Neural cell (in vitro differentiated cells): ENCODE data around the gene PTH. TPM values are rescaled to one million over a fixed set of nuclear protein-coding genes. Genes with fewer than 3 reads are reported as not detected.

ENCODE experiments used
- H2AFZ ChIP-seq: fragments of 200-600, 300-800 bp; sonication (generic), shearing (Covaris generic); 2 replicates; pipeline ENCODE4 v1.6.0; 2014; ENCODE audit warnings: low read depth, mild to moderate bottlenecking, antibody characterized with exemption, low read length, moderate library complexity
- H3F3A ChIP-seq: fragments of 200-600 bp; shearing (Covaris generic); 2 replicates; pipeline ENCODE4 v1.6.1; 2016; ENCODE audit warnings: mild to moderate bottlenecking, moderate library complexity, mixed read lengths, antibody characterized with exemption, low read length; ENCODE audit not compliant: insufficient read depth, poor library complexity, severe bottlenecking
- H3K27ac ChIP-seq: fragments of 200-600, 300-800 bp; sonication (generic), shearing (Covaris generic); 2 replicates; pipeline ENCODE4 v1.5.1; 2014; ENCODE audit warnings: mild to moderate bottlenecking, low read length, moderate library complexity
- H3K27me3 ChIP-seq: fragments of 300-800, 200-600 bp; sonication (generic), shearing (Covaris generic); 2 replicates; pipeline ENCODE4 v1.6.0; 2014; ENCODE audit warnings: mild to moderate bottlenecking, low read depth, low read length, moderate library complexity; ENCODE audit not compliant: insufficient read depth
- H3K36me3 ChIP-seq: fragments of 300-800, 200-600 bp; sonication (generic), shearing (Covaris generic); 2 replicates; pipeline ENCODE4 v1.5.1; 2014; ENCODE audit warnings: mild to moderate bottlenecking, antibody characterized with exemption, low read length, moderate library complexity; ENCODE audit not compliant: insufficient read depth
- H3K4me2 ChIP-seq: fragments of 300-800, 200-600 bp; sonication (generic), shearing (Covaris generic); 2 replicates; pipeline ENCODE4 v1.6.0; 2014; ENCODE audit warnings: mild to moderate bottlenecking, low read length
- H3K4me3 ChIP-seq: fragments of 300-800, 200-600 bp; sonication (generic), shearing (Covaris generic); 2 replicates; pipeline ENCODE4 v1.5.1; 2014; ENCODE audit warnings: mild to moderate bottlenecking, low read length, moderate library complexity
- H3K79me2 ChIP-seq: fragments of 200-600 bp; shearing (Covaris generic); replicated peaks from 2 replicates; pipeline ENCODE4 v1.6.0; 2014; ENCODE audit warnings: mild to moderate bottlenecking, low read length, moderate library complexity; ENCODE audit not compliant: insufficient read depth
- H3K9ac ChIP-seq: fragments of 300-800, 200-600 bp; sonication (generic), shearing (Covaris generic); 2 replicates; pipeline ENCODE4 v1.6.1; 2016; ENCODE audit warnings: mild to moderate bottlenecking, low read length, mixed read lengths
- H3K9me2 ChIP-seq: fragments of 200-600 bp; shearing (Covaris generic); 2 replicates; pipeline ENCODE4 v1.6.1; 2016; ENCODE audit warnings: mild to moderate bottlenecking, low read length, mixed read lengths; ENCODE audit not compliant: insufficient read depth
- H3K9me3 ChIP-seq: fragments of 200-600, 300-800 bp; sonication (generic), shearing (Covaris generic); 2 replicates; pipeline ENCODE4 v1.6.1; 2016; ENCODE audit warnings: mild to moderate bottlenecking, mixed run types, low read length, moderate library complexity, mixed read lengths
- H4K20me1 ChIP-seq: fragments of 200-600 bp; shearing (Covaris generic); 2 replicates; pipeline ENCODE4 v1.6.1; 2016; ENCODE audit warnings: mild to moderate bottlenecking, mixed run types; ENCODE audit not compliant: insufficient read depth
- CTCF ChIP-seq: fragments of 450-650 bp; IDR thresholded peaks from 2 replicates; pipeline ENCODE4 v1.5.1; 2014; ENCODE audit warnings: antibody characterized with exemption, mild to moderate bottlenecking, moderate library complexity; ENCODE audit not compliant: poor library complexity, severe bottlenecking
- EP300 ChIP-seq: fragments of 450-650 bp; conservative IDR thresholded peaks from 2 replicates; pipeline ENCODE4 v1.6.1; 2014; ENCODE audit warnings: antibody characterized with exemption, mild to moderate bottlenecking, moderate library complexity; ENCODE audit not compliant: poor library complexity, severe bottlenecking
- EZH2 ChIP-seq: fragments of 200-600, 300-800 bp; shearing (Covaris generic), sonication (generic); IDR thresholded peaks from 2 replicates; pipeline ENCODE4 v1.6.1; 2014; ENCODE audit warnings: antibody characterized with exemption, low read length, borderline replicate concordance, mild to moderate bottlenecking; ENCODE audit not compliant: insufficient read depth, poor library complexity, severe bottlenecking
- MXI1 ChIP-seq: fragments of 450-650 bp; conservative IDR thresholded peaks from 2 replicates; pipeline ENCODE4 v1.6.1; 2014; ENCODE audit warnings: antibody characterized with exemption, mild to moderate bottlenecking; ENCODE audit not compliant: poor library complexity, severe bottlenecking
- POLR2AphosphoS5 ChIP-seq: IDR thresholded peaks from 2 replicates; pipeline ENCODE4 v1.6.1; 2012
- RAD21 ChIP-seq: fragments of 450-650 bp; conservative IDR thresholded peaks from 2 replicates; pipeline ENCODE4 v1.6.1; 2014; ENCODE audit warnings: antibody characterized with exemption, mild to moderate bottlenecking, moderate library complexity
- REST ChIP-seq: IDR thresholded peaks from 2 replicates; pipeline ENCODE4 v1.6.1; 2012; ENCODE audit warnings: borderline replicate concordance
- SMC3 ChIP-seq: fragments of 450-650 bp; conservative IDR thresholded peaks from 2 replicates; pipeline ENCODE4 v1.6.1; 2014; ENCODE audit warnings: antibody characterized with exemption, mild to moderate bottlenecking, moderate library complexity; ENCODE audit not compliant: poor library complexity
- TAF1 ChIP-seq: IDR thresholded peaks from 2 replicates; pipeline ENCODE4 v1.6.1; 2012; ENCODE audit warnings: low read depth
- polyA plus RNA-seq: library from polyadenylated mRNA; depleted of rRNA; stranded (reverse); fragments of >200 nt; gene quantifications from 2 replicates; pipeline ENCODE4 v1.2.3, GENCODE V29; 2014

PTH gene
- polyA plus RNA-seq, 1 donor from 2014 or later, result not detected

- no peaks in the 10 kb centered on the region for H3K36me3 ChIP-seq
- H3K27me3 ChIP-seq, result no peaks in the 10 kb centered on the region
- TF ChIP-seq MXI1 (no peak), RAD21 (no peak), TAF1 (no peak), CTCF (no peak), POLR2AphosphoS5 (no peak)
- H4K20me1 ChIP-seq, result no peaks in the 10 kb centered on the region
- H3K79me2 ChIP-seq, result no peaks in the 10 kb centered on the region
- H3K4me3 ChIP-seq, result no peak overlapping the region
- no peaks in the 10 kb centered on the region for H3F3A ChIP-seq
- no peak overlapping the region for H3K4me2 ChIP-seq
- no peaks in the 10 kb centered on the region for H3K9me2 ChIP-seq
- no peak overlapping the region for H3K9ac ChIP-seq
- no peak overlapping the region for H2AFZ ChIP-seq
- no peak overlapping the region for H3K27ac ChIP-seq
- no peaks in the 10 kb centered on the region for H3K9me3 ChIP-seq
Observed at GRCh38 chr11:13503393-13503792, 7.6 kb upstream of the PTH start.

- Histone ChIP-seq H3K4me2 (no peak overlapping the region), H3K9ac (no peak overlapping the region), H4K20me1 (no peaks in the 10 kb centered on the region), H3K36me3 (no peaks in the 10 kb centered on the region), H3K79me2 (no peaks in the 10 kb centered on the region), H2AFZ (no peak overlapping the region), H3K27ac (no peak overlapping the region), H3F3A (no peaks in the 10 kb centered on the region), H3K4me3 (no peak overlapping the region), H3K27me3 (no peaks in the 10 kb centered on the region), H3K9me3 (no peaks in the 10 kb centered on the region), H3K9me2 (no peaks in the 10 kb centered on the region)
- no peak for TF ChIP-seq POLR2AphosphoS5
- no peak for TF ChIP-seq MXI1
- TF ChIP-seq EP300, result no peak
- no peak for TF ChIP-seq RAD21
- TF ChIP-seq TAF1, result no peak
- TF ChIP-seq EZH2, result no peak
- no peak for TF ChIP-seq CTCF
- TF ChIP-seq REST, result no peak
- no peak for TF ChIP-seq SMC3
Observed at GRCh38 chr11:13502492-13502891, 6.7 kb upstream of the PTH start.
